Bronchial epithelial cell (primary cell): ENCODE measurements around the gene FBXL2. TPM values are rescaled to one million over a fixed set of nuclear protein-coding genes. Genes with fewer than 3 reads are reported as not detected.

ENCODE experiments used
- DNase-seq: peaks from one replicate; pipeline ENCODE4 v3.0.0-alpha.2; 2010; ENCODE audit warnings: low read depth
- FAIRE-seq: peaks from 2 replicates; lab custom pipeline; 2011; peaks lifted over from hg19 to GRCh38; lab: Jason Lieb, UNC
- H3K27me3 ChIP-seq: 2 replicates; pipeline ENCODE4 v1.5.1; 2011; ENCODE audit warnings: low read length; ENCODE audit not compliant: control insufficient read depth, insufficient read depth
- H3K36me3 ChIP-seq: 2 replicates; pipeline ENCODE4 v1.5.1; 2011; ENCODE audit warnings: low read length; ENCODE audit not compliant: control insufficient read depth, insufficient read depth
- H3K4me3 ChIP-seq: 2 replicates; pipeline ENCODE4 v1.5.1; 2011; ENCODE audit warnings: mild to moderate bottlenecking, low read depth, low read length, control low read depth
- total RNA-seq: library from RNA; depleted of rRNA; stranded (reverse); fragments of >200 nt; gene quantifications from 2 replicates; pipeline ENCODE4 v1.2.1, GENCODE V29; 2014
- TF ChIP-seq, protein P1 (sequence below): IDR thresholded peaks from 2 replicates; pipeline ENCODE4 v1.5.1; 2011; ENCODE audit warnings: mild to moderate bottlenecking, moderate library complexity, low read length, control low read depth, inconsistent platforms; ENCODE audit not compliant: insufficient read depth, severe bottlenecking

Gene FBXL2
- total RNA-seq, 1 donor from 2014 or later, result 13.4 TPM

- Histone ChIP-seq H3K27me3 (no peaks in the 10 kb centered on the region), H3K4me3 (no peak overlapping the region), H3K36me3 (peaks cover 17% of the 10 kb centered on the region)
- DNase-seq (peak; percentile 66), FAIRE-seq (no peak)
- TF ChIP-seq, protein P1, sequence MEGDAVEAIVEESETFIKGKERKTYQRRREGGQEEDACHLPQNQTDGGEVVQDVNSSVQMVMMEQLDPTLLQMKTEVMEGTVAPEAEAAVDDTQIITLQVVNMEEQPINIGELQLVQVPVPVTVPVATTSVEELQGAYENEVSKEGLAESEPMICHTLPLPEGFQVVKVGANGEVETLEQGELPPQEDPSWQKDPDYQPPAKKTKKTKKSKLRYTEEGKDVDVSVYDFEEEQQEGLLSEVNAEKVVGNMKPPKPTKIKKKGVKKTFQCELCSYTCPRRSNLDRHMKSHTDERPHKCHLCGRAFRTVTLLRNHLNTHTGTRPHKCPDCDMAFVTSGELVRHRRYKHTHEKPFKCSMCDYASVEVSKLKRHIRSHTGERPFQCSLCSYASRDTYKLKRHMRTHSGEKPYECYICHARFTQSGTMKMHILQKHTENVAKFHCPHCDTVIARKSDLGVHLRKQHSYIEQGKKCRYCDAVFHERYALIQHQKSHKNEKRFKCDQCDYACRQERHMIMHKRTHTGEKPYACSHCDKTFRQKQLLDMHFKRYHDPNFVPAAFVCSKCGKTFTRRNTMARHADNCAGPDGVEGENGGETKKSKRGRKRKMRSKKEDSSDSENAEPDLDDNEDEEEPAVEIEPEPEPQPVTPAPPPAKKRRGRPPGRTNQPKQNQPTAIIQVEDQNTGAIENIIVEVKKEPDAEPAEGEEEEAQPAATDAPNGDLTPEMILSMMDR, result no peak
These were observed 100.7 kb downstream of the FBXL2 start for GRCh38 chr3:33377931-33378330.

- TF ChIP-seq, protein P1, result no peak
- peaks cover 6% of the 10 kb centered on the region for H3K36me3 ChIP-seq
- H3K4me3 ChIP-seq, result no peak overlapping the region
- DNase-seq, result no peak
- H3K27me3 ChIP-seq, result no peaks in the 10 kb centered on the region
- no peak for FAIRE-seq
These were observed 103.4 kb downstream of the FBXL2 start for GRCh38 chr3:33380653-33381052.

- TF ChIP-seq, protein P1, result no peak
- Histone ChIP-seq H3K4me3 (no peak overlapping the region), H3K36me3 (peaks cover 4% of the 10 kb centered on the region), H3K27me3 (no peaks in the 10 kb centered on the region)
- DNase-seq, result no peak
- no peak for FAIRE-seq
These were observed 106.7 kb downstream of the FBXL2 start for GRCh38 chr3:33383951-33384350.

DNA sequence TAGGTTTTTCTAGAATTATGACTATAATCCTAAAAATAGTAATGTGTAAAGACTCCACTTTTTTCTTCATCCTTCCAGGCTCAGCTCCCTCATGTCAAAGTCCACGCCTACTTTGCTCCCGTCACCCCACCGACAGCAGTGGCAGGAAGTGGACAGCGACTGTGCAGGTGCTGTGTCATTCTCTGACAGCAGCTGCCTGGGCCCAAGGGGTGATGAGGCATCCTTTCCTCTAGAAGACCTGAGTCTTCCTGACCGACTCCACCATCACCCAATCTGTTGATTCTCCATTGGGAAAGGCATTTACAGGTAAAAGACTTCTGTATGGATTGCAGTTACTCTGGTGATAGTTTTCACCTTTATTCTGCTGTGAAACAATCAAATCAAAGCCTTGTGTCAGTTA lies 108.2 kb downstream of the FBXL2 start:
- DNase-seq, result peak; percentile 35
- TF ChIP-seq, protein P1, result no peak
- no peak for FAIRE-seq
- peaks cover 7% of the 10 kb centered on the region for H3K36me3 ChIP-seq
- H3K27me3 ChIP-seq, result no peaks in the 10 kb centered on the region
- H3K4me3 ChIP-seq, result no peak overlapping the region

DNA sequence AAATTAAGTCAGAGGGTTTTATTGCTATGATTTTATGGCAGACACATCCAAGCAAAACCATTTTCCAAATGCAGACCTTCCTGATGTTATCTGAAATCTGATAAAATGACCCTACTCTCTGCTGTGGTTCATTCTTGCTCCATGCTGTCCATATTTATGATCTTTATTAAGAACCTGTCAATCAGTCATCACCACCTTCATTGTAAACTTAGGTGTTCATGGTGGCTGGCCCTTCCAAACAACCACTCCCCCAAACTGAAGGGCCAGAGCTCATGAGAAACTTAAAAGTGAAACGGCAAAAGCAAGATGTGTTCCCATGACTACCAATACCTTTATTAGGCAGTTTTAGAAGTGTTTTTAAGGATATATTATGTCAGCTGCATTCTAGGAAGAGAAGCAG lies 109.4 kb downstream of the FBXL2 start:
- H3K36me3 ChIP-seq, result peaks cover 7% of the 10 kb centered on the region
- DNase-seq (no peak), FAIRE-seq (no peak)
- no peaks in the 10 kb centered on the region for H3K27me3 ChIP-seq
- TF ChIP-seq, protein P1, result no peak
- H3K4me3 ChIP-seq, result no peak overlapping the region
